GM18870 (cell line): ENCODE measurements around the gene ACTR3.

ENCODE experiments used
- ATAC-seq: cut with Tn5 transposase; IDR thresholded peaks from one replicate; pipeline ENCODE4 v1.9.1; 2021; ENCODE audit warnings: moderate library complexity; ENCODE audit not compliant: unreplicated experiment

The ACTR3 gene

GRCh38 chr2:113875135-113875534 is 14.8 kb upstream of the ACTR3 start:
- no peak for ATAC-seq

GRCh38 chr2:113876503-113877387 is 13.1 kb upstream of the ACTR3 start:
- ATAC-seq: no peak

GRCh38 chr2:113877711-113878598 is 11.9 kb upstream of the ACTR3 start:
- ATAC-seq: no peak

GRCh38 chr2:113878743-113879142 is 11.1 kb upstream of the ACTR3 start:
- no peak for ATAC-seq

- no peak for ATAC-seq
These were observed 10.4 kb upstream of the ACTR3 start for GRCh38 chr2:113879457-113879856.

GRCh38 chr2:113886479-113887008 is 3.3 kb upstream of the ACTR3 start:
- peak; percentile 76 for ATAC-seq

GRCh38 chr2:113887009-113887792 is 2.7 kb upstream of the ACTR3 start:
- no peak for ATAC-seq

GRCh38 chr2:113888641-113889470 is 1.0 kb upstream of the ACTR3 start:
- ATAC-seq: no peak

- ATAC-seq: peak; percentile 25
These were observed 655 bp downstream of the ACTR3 start for GRCh38 chr2:113890253-113891235.

GRCh38 chr2:113891265-113891959 is 1.5 kb downstream of the ACTR3 start:
- ATAC-seq: no peak

- ATAC-seq: no peak
These were observed 2.3 kb downstream of the ACTR3 start for GRCh38 chr2:113892004-113892710.

GRCh38 chr2:113894156-113894743 is 4.4 kb downstream of the ACTR3 start:
- ATAC-seq: no peak

GRCh38 chr2:113895301-113895700 is 5.4 kb downstream of the ACTR3 start:
- no peak for ATAC-seq

- ATAC-seq: no peak
These were observed 6.1 kb downstream of the ACTR3 start for GRCh38 chr2:113895819-113896563.

- ATAC-seq: no peak
These were observed 6.9 kb downstream of the ACTR3 start for GRCh38 chr2:113896791-113897190.

- no peak for ATAC-seq
These were observed 8.2 kb downstream of the ACTR3 start for GRCh38 chr2:113898081-113898480.
